Progenitor cell of endocrine pancreas (in vitro differentiated cells): ENCODE measurements around the gene TRIM44. TPM values are rescaled to one million over a fixed set of nuclear protein-coding genes. Genes with fewer than 3 reads are reported as not detected.
A peak's percentile ranks its signal among the peaks of the same experiment; 100 is the strongest.

Experiments used
- DNase-seq: peaks from one replicate; pipeline ENCODE4 v3.0.0; 2021; ENCODE audit warnings: low spot score; ENCODE audit not compliant: unreplicated experiment
- H3K27ac Mint-ChIP-seq: 2 replicates; pipeline ENCODE4 v1.8.0; 2021; ENCODE audit warnings: mild to moderate bottlenecking, moderate library complexity, mixed read lengths
- H3K27me3 Mint-ChIP-seq: 2 replicates; pipeline ENCODE4 v1.8.0; 2021; ENCODE audit warnings: mixed read lengths
- H3K36me3 Mint-ChIP-seq: 2 replicates; pipeline ENCODE4 v1.8.0; 2022; ENCODE audit warnings: mixed read lengths; ENCODE audit not compliant: insufficient read depth
- H3K4me1 Mint-ChIP-seq: 2 replicates; pipeline ENCODE4 v1.8.0; 2021; ENCODE audit warnings: low read depth, mixed read lengths
- H3K4me3 Mint-ChIP-seq: 2 replicates; pipeline ENCODE4 v1.8.0; 2021; ENCODE audit warnings: low read depth, mild to moderate bottlenecking, moderate library complexity, mixed read lengths
- H3K9me3 Mint-ChIP-seq: 2 replicates; pipeline ENCODE4 v1.8.0; 2021; ENCODE audit warnings: low read depth, mixed read lengths
- total RNA-seq: library from RNA; stranded (reverse); gene quantifications from 2 replicates; pipeline ENCODE4 v1.2.1, GENCODE V29; 2021
- TF ChIP-seq, protein P1 (sequence below): fragments of 200-600 bp; sonication (generic); IDR thresholded peaks from one replicate; pipeline ENCODE4 v1.5.0; 2021; ENCODE audit warnings: antibody characterized with exemption, mild to moderate bottlenecking; ENCODE audit not compliant: unreplicated experiment

The TRIM44 gene
- total RNA-seq, 1 donor from 2014 or later, result 65.1 TPM

DNA sequence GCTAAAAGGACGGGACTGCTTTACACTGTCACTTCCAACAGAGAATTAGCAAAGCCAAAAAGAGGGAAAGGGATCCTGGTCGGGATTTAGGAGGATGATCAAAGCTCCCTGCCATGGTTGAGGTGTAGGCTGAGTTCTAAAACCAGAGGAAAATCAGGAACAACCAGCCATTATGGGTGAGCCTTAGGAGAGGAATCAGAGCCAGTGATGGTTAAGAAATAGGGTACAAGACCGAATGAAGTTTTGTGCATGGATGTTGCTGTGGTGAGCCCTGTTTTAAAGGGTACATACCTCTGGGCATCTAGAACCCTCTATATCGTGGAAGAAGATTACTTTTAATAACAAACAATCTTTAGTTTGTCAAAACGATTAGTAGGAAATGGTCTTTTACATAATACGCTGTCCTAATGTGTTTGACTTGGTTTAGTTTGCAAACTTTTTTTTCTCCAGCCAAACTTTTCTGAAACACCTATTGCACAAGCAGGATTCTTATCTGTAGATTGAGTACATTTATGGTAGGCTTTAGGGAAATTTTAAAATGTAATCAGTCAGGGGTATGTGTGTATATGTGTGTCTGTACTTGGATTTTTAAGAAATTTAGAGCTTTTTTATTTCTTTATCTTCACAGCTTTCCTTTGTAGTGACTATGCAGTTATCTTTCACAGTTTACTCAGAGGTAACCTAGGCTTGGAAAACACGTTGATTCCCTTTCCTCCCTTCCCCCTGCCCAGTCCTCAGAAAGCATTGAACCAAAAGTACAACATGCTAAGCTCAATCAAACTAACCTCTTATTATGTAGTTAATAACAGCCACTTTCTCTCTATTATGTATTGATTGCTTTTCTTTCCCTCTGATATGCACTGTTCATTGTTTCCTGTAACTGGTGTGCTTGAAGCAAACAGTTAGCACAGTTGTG, 26.8 kb downstream of the TRIM44 start:
- TF ChIP-seq, protein P1, sequence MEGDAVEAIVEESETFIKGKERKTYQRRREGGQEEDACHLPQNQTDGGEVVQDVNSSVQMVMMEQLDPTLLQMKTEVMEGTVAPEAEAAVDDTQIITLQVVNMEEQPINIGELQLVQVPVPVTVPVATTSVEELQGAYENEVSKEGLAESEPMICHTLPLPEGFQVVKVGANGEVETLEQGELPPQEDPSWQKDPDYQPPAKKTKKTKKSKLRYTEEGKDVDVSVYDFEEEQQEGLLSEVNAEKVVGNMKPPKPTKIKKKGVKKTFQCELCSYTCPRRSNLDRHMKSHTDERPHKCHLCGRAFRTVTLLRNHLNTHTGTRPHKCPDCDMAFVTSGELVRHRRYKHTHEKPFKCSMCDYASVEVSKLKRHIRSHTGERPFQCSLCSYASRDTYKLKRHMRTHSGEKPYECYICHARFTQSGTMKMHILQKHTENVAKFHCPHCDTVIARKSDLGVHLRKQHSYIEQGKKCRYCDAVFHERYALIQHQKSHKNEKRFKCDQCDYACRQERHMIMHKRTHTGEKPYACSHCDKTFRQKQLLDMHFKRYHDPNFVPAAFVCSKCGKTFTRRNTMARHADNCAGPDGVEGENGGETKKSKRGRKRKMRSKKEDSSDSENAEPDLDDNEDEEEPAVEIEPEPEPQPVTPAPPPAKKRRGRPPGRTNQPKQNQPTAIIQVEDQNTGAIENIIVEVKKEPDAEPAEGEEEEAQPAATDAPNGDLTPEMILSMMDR, result no peak
- H3K4me3 Mint-ChIP-seq, result no peak overlapping the region
- peaks cover 21% of the 10 kb centered on the region for H3K4me1 Mint-ChIP-seq
- no peaks in the 10 kb centered on the region for H3K9me3 Mint-ChIP-seq
- no peaks in the 10 kb centered on the region for H3K27me3 Mint-ChIP-seq
- no peak for DNase-seq
- H3K27ac Mint-ChIP-seq, result peak overlapping the region; percentile 2
- H3K36me3 Mint-ChIP-seq, result peaks cover 18% of the 10 kb centered on the region

DNA sequence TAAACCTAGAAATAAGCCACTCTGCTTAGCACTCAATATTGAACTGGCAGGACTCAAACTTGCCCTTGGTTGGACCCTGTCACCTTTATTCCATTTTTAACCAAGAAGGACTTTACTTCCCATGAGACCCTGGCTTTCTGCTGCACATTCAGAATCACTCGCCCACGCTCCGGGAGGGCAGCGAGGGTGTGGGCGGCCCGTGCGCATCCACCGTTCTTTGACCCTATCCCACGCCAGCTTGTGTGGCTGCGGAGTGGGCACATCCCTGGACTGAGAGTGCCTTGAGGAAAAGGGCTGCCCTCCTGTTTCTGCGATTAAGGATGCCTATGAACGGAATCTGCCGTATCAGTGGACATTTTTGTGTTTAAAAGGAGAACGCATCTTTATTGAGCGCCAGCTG, 39.6 kb downstream of the TRIM44 start:
- no peaks in the 10 kb centered on the region for H3K27me3 Mint-ChIP-seq
- TF ChIP-seq, protein P1, result no peak
- peaks cover 29% of the 10 kb centered on the region for H3K9me3 Mint-ChIP-seq

GRCh38 chr11:35709376-35709775, 46.8 kb downstream of the TRIM44 start:
- no peaks in the 10 kb centered on the region for H3K27me3 Mint-ChIP-seq
- TF ChIP-seq, protein P1, result no peak
- H3K27ac Mint-ChIP-seq, result no peak overlapping the region
- H3K4me3 Mint-ChIP-seq, result no peak overlapping the region
- H3K4me1 Mint-ChIP-seq, result no peaks in the 10 kb centered on the region
- H3K9me3 Mint-ChIP-seq, result peaks cover 3% of the 10 kb centered on the region
- DNase-seq, result no peak
- peaks cover 1% of the 10 kb centered on the region for H3K36me3 Mint-ChIP-seq

More for the DNA sequence above, 39.6 kb downstream of the TRIM44 start:
- Mint-ChIP-seq H3K4me1 (no peaks in the 10 kb centered on the region), H3K36me3 (peaks cover 36% of the 10 kb centered on the region), H3K4me3 (no peak overlapping the region), H3K27ac (no peak overlapping the region)
- DNase-seq, result no peak

- H3K27me3 Mint-ChIP-seq, result no peaks in the 10 kb centered on the region
- no peak overlapping the region for H3K27ac Mint-ChIP-seq
- H3K36me3 Mint-ChIP-seq, result no peaks in the 10 kb centered on the region
- TF ChIP-seq, protein P1, result no peak
- no peaks in the 10 kb centered on the region for H3K4me1 Mint-ChIP-seq
- H3K4me3 Mint-ChIP-seq, result no peak overlapping the region
- no peaks in the 10 kb centered on the region for H3K9me3 Mint-ChIP-seq
- DNase-seq, result no peak
These were observed 48.8 kb downstream of the TRIM44 start for GRCh38 chr11:35711173-35711910.

- Mint-ChIP-seq H3K9me3 (no peaks in the 10 kb centered on the region), H3K27me3 (no peaks in the 10 kb centered on the region), H3K4me3 (no peak overlapping the region), H3K36me3 (no peaks in the 10 kb centered on the region), H3K4me1 (no peaks in the 10 kb centered on the region), H3K27ac (no peak overlapping the region)
- TF ChIP-seq, protein P1, result no peak
- no peak for DNase-seq
These were observed 49.3 kb downstream of the TRIM44 start for GRCh38 chr11:35711924-35712323.
